Right lung (tissue), 5 donors: Measurements from ENCODE around the gene DNAJC13. TPM values are rescaled to one million over a fixed set of nuclear protein-coding genes. Genes with fewer than 3 reads are reported as not detected.

Experiments
- DNase-seq, 2 donors: peaks; one replicate each; pipeline ENCODE4 v3.0.0-alpha.2; 2013
- polyA plus RNA-seq, 5 donors: library from polyadenylated mRNA; unstranded; fragments of 120-200 nt; gene quantifications; one replicate each; pipeline versions ENCODE4 v1.2.1 to v1.2.3, GENCODE V29; 2013; ENCODE audit warnings: inconsistent platforms in 1 of 5, low replicate concordance in 1 of 5; ENCODE audit not compliant: insufficient read length in 5 of 5, insufficient read depth in 1 of 5

DNAJC13 gene
- polyA plus RNA-seq, 5 donors, result 42.5 to 65.8 (median 54.2) TPM

DNA sequence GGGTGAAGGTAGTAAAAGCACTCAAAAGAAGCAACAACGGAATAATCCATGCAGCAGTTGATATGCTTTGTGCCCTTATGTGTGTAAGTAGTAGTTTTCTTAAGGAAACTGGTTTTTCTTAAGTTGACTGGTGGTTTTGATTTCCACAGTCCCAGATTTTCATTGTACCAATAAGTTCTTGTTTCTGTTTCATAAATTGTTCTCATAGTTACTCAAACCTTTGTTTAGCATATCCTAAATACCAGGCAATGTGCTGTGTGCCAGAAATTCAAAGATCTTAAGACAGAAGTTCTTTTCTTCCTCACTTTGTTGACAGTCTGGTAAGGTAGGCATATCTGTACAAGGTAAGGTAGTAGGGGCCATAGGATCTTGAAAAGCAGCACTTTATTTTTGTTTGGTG is 40.0 kb downstream of the DNAJC13 start:
- DNase-seq, result no peak

GRCh38 chr3:132459551-132459950 is 42.2 kb downstream of the DNAJC13 start:
- DNase-seq, result no peak

GRCh38 chr3:132461544-132461943 is 44.2 kb downstream of the DNAJC13 start:
- DNase-seq, result no peak

- DNase-seq, result no peak
These were observed 46.8 kb downstream of the DNAJC13 start for GRCh38 chr3:132464066-132464465.

GRCh38 chr3:132469326-132469725 is 52.0 kb downstream of the DNAJC13 start:
- no peak for DNase-seq

- no peak for DNase-seq
These were observed 68.8 kb downstream of the DNAJC13 start for GRCh38 chr3:132486099-132486498.

DNA sequence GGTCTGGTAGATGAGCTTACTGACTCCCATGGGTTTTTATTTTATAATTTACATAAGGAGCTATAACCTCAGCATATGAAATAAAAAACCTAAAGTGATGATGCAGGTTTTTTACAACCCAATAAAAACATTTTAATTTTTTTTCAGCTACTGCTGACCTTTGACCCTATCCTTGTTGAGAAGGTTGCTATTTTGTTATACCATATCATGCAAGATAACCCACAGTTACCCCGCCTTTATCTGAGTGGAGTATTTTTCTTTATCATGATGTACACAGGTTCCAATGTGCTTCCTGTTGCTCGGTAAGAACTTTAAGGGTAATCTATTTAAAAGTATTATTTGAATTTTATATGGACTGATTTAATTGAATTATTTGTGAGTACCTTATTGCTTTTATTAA is 70.8 kb downstream of the DNAJC13 start:
- no peak for DNase-seq

- no peak for DNase-seq
These were observed 81.8 kb downstream of the DNAJC13 start for GRCh38 chr3:132499071-132499470.

- DNase-seq, result no peak
These were observed 86.3 kb downstream of the DNAJC13 start for GRCh38 chr3:132503559-132503958.

DNA sequence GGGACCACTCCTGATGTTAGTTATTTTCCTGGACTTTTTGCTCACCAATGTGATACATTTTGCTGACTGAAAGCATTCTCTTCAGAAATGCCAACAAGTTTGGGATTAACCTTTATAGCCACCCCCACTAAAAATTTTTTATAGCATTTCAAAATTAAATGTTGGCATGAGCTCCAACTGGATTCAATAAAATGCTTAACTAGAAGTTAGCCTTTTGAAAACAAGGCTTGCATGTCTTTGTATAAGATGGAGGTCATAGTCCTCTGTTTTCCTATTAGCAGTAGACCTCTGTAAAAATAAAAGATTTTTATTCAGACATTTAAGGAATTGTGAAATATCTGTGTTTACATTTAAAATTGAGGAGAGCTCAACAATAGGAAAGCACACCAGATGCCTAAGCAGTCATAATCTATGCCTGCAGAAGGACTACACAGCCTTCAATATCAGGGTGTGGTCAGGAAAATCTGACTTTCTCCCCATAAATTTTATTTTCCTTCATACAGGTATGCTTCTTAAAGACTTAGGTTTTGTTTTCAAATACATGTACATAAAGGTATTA is 87.2 kb downstream of the DNAJC13 start:
- no peak for DNase-seq

GRCh38 chr3:132507657-132508056 is 90.4 kb downstream of the DNAJC13 start:
- no peak for DNase-seq

GRCh38 chr3:132509096-132509495 is 91.8 kb downstream of the DNAJC13 start:
- DNase-seq, result no peak

- DNase-seq, result no peak
These were observed 92.2 kb downstream of the DNAJC13 start for GRCh38 chr3:132509506-132509905.

DNA sequence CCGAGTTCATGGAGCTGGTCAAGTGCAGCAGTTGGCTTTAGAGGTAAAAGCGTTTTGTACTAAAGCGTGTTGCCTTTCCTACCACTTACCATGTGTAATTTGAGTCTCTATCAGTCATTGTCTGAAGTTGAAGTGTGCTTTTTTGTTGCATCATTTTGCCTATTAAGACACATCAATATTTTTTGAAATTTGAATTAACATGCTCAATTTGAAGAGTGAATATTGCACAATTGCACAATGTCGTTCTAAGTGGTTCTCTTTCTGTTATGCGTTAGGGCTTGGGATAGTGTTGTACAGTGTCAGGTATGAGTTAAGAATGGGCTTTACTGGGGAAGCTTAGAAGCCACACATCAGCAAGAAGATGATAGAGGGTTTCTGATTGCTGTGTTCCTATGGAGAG is 95.8 kb downstream of the DNAJC13 start:
- no peak for DNase-seq

- no peak for DNase-seq
These were observed 100.0 kb downstream of the DNAJC13 start for GRCh38 chr3:132517311-132517710.

GRCh38 chr3:132519914-132520313 is 102.6 kb downstream of the DNAJC13 start:
- DNase-seq, result no peak

- DNase-seq, result no peak
These were observed 104.6 kb downstream of the DNAJC13 start for GRCh38 chr3:132521901-132522300.

DNA sequence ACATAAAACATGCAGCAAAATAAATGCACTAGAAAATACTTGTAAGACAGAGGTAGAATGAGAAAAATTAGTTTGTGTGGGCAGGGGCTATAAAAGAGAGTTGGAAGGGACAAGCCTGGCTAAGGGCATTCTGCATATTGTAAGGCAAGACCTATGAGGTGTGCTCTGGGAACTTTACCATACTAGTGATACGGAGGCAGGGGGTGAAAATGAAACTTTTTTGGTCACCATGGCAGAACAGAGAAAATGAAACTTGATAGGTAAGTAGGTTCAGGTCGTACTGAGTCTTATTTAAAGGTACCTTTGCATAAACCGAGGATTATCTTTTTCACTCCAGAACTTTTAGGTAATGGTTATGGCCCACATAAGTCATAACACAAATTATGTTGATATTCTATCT is 105.1 kb downstream of the DNAJC13 start:
- DNase-seq, result no peak

DNA sequence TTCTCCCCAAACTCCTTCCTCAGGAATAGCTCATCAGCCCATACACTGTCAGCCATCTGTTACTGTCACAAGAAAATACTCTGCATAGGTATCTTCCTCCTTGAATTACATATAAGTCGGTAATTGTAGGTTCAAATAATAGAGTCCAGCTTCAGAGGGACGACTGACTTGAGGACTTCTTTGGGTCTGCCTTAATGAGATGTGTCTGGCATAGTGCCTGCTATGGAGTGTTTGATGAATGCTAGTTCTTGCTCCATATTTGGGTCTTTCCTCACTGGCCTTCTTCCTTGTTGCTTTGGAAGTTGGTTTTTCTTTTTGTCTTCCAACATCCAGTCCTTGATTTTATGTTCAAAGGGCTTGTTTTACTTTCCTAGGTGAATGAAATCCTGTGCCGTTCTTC is 113.3 kb downstream of the DNAJC13 start:
- DNase-seq, result no peak

DNA sequence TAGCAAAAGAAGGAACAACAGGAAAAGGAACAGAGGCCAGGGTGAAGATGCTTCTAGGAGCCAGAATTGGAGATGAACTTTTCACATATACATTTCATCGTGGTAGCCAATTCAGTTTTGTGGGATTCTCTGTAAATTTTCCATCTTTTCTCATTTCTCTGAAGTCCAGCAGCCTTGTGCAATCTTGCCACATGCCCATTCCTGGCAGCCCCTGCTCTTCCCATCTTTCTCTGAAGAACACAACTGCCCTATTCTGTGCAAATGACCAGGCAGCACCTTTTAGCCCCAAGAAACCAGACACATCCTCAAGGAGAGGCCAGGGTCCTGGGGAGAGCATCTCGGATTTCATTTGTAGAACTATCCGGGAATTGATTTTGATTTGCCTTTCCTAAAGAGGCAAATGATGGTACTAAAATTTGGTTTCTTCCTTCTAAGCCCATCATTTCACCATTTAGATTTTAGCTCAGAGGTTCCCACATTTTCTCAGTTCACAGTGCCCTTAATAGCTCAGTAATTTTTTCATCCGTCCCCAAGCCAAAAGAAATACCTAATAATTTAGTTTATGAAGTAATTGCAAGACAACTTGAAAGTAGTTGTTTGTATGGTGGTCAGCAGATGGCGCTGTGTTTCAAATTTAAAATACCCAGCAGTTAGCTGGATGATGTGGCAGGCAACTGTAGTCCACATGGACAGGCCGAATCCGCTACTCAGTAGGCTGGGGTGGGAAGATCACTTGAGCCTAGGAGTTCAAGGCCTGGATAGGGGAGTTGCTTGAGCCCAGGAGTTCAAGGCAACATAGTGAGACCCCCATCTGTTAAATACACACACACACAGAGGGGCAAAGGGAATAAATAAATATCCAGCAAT is 118.5 kb downstream of the DNAJC13 start:
- DNase-seq, result peak; percentile 31 to 40

GRCh38 chr3:132536442-132537153 is 119.3 kb downstream of the DNAJC13 start:
- no peak for DNase-seq

GRCh38 chr3:132537297-132537696 is 120.0 kb downstream of the DNAJC13 start:
- DNase-seq, result no peak

GRCh38 chr3:132538072-132538471 is 120.8 kb downstream of the DNAJC13 start:
- DNase-seq, result no peak
